IPS-18c (cell line): ENCODE data around the gene VAT1L.
"Not testable (repeated sequence)": the region's sequence is repeated elsewhere in the genome, so short reads cannot be mapped to it uniquely, and the experiment has no call there.

Experiments used
- H3K4me3 ChIP-seq: 2 replicates; pipeline ENCODE4 v1.7.0; 2013; ENCODE audit warnings: low read depth, mild to moderate bottlenecking, low read length, moderate library complexity; ENCODE audit not compliant: insufficient read depth
- H3K9me3 ChIP-seq: one replicate; pipeline ENCODE4 v1.6.1; 2013; ENCODE audit warnings: mild to moderate bottlenecking, low read length, moderate library complexity; ENCODE audit not compliant: control insufficient read depth, insufficient read depth

The VAT1L gene

GRCh38 chr16:77946823-77947222, 158.5 kb downstream of the VAT1L start:
- Histone ChIP-seq H3K4me3 (no peak overlapping the region), H3K9me3 (no peaks in the 10 kb centered on the region)

- not testable (repeated sequence) for H3K9me3 ChIP-seq, H3K4me3 ChIP-seq
These were observed 159.2 kb downstream of the VAT1L start for GRCh38 chr16:77947590-77947989.

- no peaks in the 10 kb centered on the region for H3K9me3 ChIP-seq
- no peak overlapping the region for H3K4me3 ChIP-seq
These were observed 160.5 kb downstream of the VAT1L start for GRCh38 chr16:77948835-77949234.

- no peaks in the 10 kb centered on the region for H3K9me3 ChIP-seq
- H3K4me3 ChIP-seq = no peak overlapping the region
These were observed 161.1 kb downstream of the VAT1L start for GRCh38 chr16:77949445-77949844.

- H3K9me3 ChIP-seq = no peaks in the 10 kb centered on the region
These were observed 163.4 kb downstream of the VAT1L start for GRCh38 chr16:77951788-77952187.

GRCh38 chr16:77955127-77955526, 166.8 kb downstream of the VAT1L start:
- Histone ChIP-seq H3K9me3 (no peaks in the 10 kb centered on the region), H3K4me3 (no peak overlapping the region)

More at GRCh38 chr16:77951788-77952187, 163.4 kb downstream of the VAT1L start:
- no peak overlapping the region for H3K4me3 ChIP-seq

GRCh38 chr16:77956231-77956630, 167.9 kb downstream of the VAT1L start:
- H3K9me3 ChIP-seq = no peaks in the 10 kb centered on the region
- no peak overlapping the region for H3K4me3 ChIP-seq

- Histone ChIP-seq H3K9me3 (no peaks in the 10 kb centered on the region), H3K4me3 (no peak overlapping the region)
These were observed 172.4 kb downstream of the VAT1L start for GRCh38 chr16:77960766-77961165.

GRCh38 chr16:77961814-77962213, 173.4 kb downstream of the VAT1L start:
- Histone ChIP-seq H3K4me3 (no peak overlapping the region), H3K9me3 (no peaks in the 10 kb centered on the region)

- Histone ChIP-seq H3K9me3 (no peaks in the 10 kb centered on the region), H3K4me3 (no peak overlapping the region)
These were observed 174.3 kb downstream of the VAT1L start for GRCh38 chr16:77962689-77963088.

GRCh38 chr16:77963185-77964044, 175.1 kb downstream of the VAT1L start:
- Histone ChIP-seq H3K9me3 (no peaks in the 10 kb centered on the region), H3K4me3 (no peak overlapping the region)

GRCh38 chr16:77965346-77965745, 177.0 kb downstream of the VAT1L start:
- no peak overlapping the region for H3K4me3 ChIP-seq
- H3K9me3 ChIP-seq = no peaks in the 10 kb centered on the region

- no peak overlapping the region for H3K4me3 ChIP-seq
- H3K9me3 ChIP-seq = no peaks in the 10 kb centered on the region
These were observed 178.9 kb downstream of the VAT1L start for GRCh38 chr16:77967054-77967904.

- Histone ChIP-seq H3K4me3 (no peak overlapping the region), H3K9me3 (no peaks in the 10 kb centered on the region)
These were observed 181.5 kb downstream of the VAT1L start for GRCh38 chr16:77969861-77970260.

GRCh38 chr16:77970371-77970770, 182.0 kb downstream of the VAT1L start:
- H3K9me3 ChIP-seq = no peaks in the 10 kb centered on the region

GRCh38 chr16:77971306-77972061, 183.1 kb downstream of the VAT1L start:
- Histone ChIP-seq H3K9me3 (no peaks in the 10 kb centered on the region), H3K4me3 (no peak overlapping the region)

More at GRCh38 chr16:77970371-77970770, 182.0 kb downstream of the VAT1L start:
- H3K4me3 ChIP-seq = no peak overlapping the region

GRCh38 chr16:77972062-77972392, 183.7 kb downstream of the VAT1L start:
- no peaks in the 10 kb centered on the region for H3K9me3 ChIP-seq

More at GRCh38 chr16:77972062-77972392, 183.7 kb downstream of the VAT1L start:
- no peak overlapping the region for H3K4me3 ChIP-seq
